HG03442 (cell line): ENCODE measurements around the gene PRPH.

Source experiments
- ATAC-seq: cut with Tn5 transposase; IDR thresholded peaks from one replicate; pipeline ENCODE4 v1.9.1; 2021; ENCODE audit warnings: mild to moderate bottlenecking, moderate library complexity; ENCODE audit not compliant: unreplicated experiment

The PRPH gene

GRCh38 chr12:49345051-49345824, 50.3 kb downstream of the PRPH start:
- ATAC-seq, result no peak

DNA sequence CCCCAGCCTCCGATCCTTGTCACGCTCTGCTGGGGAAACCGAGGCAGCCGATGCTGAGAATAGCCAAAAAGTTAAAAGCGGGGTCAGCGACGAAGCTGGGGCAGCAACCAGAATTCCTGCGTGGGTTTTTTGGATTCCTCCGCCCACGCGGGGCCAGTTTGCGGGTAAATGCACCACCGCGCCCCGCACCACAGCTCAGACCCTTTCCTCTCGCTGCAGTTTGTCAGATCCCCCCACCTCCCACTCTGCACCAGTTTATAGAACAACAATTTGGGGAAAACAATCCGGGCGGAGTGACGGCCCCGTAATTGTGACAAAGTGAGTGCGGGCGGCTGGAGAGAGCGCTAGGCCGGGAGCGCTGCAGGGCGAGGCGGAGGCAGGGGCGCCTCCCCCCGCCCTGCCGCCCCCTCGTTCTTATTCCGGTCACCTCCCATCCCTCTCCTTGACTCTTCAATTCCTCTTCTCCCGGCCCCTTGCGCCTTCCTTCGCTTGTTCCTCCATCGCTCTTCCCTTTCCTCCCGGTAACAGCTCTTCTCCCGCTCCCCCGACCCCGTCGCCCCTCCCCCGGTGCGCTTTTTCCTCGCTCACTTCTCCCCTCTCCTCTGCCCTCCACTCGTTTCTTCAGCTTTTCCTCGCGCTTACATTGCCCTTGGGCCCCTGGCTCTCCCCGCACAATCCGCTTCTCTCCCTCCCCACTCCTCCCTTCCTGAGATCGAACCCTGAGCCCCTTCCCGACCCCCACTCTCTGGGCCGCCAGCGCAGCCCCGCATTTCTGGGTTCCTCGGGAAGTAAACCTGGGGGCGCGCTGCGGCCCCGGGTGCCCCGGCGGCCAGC, 51.1 kb downstream of the PRPH start:
- no peak for ATAC-seq

GRCh38 chr12:49346659-49347310, 51.8 kb downstream of the PRPH start, which contains the start of gene DNAJC22:
DNAJC22 (plus strand) TSS chr12:49346888; CDS start chr12:49348873, 1,985 bp downstream.
- ATAC-seq, result no peak

DNA sequence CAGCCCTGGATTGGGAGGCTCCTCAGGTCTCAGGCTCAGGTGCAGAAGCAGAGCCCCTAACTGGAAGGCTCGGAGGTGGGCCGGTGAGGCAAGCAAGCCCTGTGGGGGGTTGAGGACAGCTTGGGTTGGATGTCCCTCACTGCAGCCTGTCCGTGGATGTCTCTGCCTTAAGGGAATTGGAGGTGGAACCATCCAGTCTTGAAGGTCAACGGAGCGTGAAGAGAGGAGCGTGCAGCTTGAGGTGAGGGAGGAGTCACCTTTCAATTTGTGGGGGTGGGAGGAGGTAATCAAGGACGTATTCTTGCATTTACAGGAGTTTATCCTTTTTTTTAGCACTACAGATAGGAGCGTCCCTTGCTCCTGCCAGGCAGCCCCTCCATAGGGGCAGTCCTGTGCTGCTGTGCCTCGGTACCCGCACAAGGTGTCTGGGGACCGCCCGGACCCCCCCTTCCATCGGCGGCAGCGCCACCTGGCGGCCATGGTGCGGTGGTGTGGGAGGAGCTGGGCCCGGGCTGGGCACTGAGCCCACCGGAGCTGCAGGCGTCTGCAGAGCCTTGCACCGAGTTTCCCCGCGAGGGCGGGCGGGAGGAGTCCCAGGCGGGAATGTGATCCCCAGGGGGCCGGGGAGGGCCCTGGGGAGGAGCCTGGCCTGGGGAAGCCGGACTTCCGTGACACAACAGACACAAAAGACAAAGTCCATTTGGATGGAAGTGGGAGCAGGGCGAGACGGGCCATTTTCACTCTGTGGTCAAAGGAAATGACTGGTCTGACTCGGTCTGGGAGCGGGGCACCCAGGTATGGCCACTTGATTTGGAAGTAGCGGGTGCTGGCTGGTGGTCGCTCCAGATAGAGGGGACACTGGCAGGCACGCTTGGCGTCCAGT, 52.6 kb downstream of the PRPH start:
- no peak for ATAC-seq
